Fibroblast of lung (primary cell): ENCODE measurements around the gene CDH4. TPM values are rescaled to one million over a fixed set of nuclear protein-coding genes. Genes with fewer than 3 reads are reported as not detected.

ENCODE experiments used
- DNase-seq, 2 donors: peaks; one replicate each; pipeline versions ENCODE4 v3.0.0 to v3.0.0-alpha.2; 2010; ENCODE audit warnings: low read depth in 2 of 2
- H2AFZ ChIP-seq: 2 replicates; pipeline ENCODE4 v1.5.1; 2012; ENCODE audit warnings: low read length, control low read depth, inconsistent platforms
- H3K27ac ChIP-seq: 2 replicates; pipeline ENCODE4 v1.5.1; 2011; ENCODE audit warnings: low read length, control low read depth; ENCODE audit not compliant: insufficient read depth
- H3K27me3 ChIP-seq: 2 replicates; pipeline ENCODE4 v1.5.1; 2011; ENCODE audit warnings: mild to moderate bottlenecking, low read length; ENCODE audit not compliant: control insufficient read depth, insufficient read depth
- H3K36me3 ChIP-seq: 2 replicates; pipeline ENCODE4 v1.5.1; 2011; ENCODE audit warnings: low read length; ENCODE audit not compliant: control insufficient read depth, insufficient read depth
- H3K4me1 ChIP-seq: 2 replicates; pipeline ENCODE4 v1.5.1; 2011; ENCODE audit warnings: low read length; ENCODE audit not compliant: control insufficient read depth, insufficient read depth; ENCODE audit errors: extremely low read depth
- H3K4me2 ChIP-seq: 2 replicates; pipeline ENCODE4 v1.5.1; 2011; ENCODE audit warnings: low read length, control low read depth; ENCODE audit not compliant: insufficient read depth; ENCODE audit errors: extremely low read depth
- H3K4me3 ChIP-seq, 4 experiments: fragments of 200-600 bp in 1 of 4; sonication (generic) in 1 of 4; replicated peaks in 1 of 4; 2 replicates each; pipeline ENCODE4 v1.5.1; 2011 to 2016; ENCODE audit warnings: low read length in 4 of 4, low read depth in 3 of 4, mild to moderate bottlenecking in 3 of 4, control low read depth in 2 of 4, inconsistent platforms in 1 of 4, mixed read lengths in 1 of 4; ENCODE audit not compliant: insufficient read depth in 1 of 4; ENCODE audit errors: control extremely low read depth in 1 of 4
- H3K79me2 ChIP-seq: 2 replicates; pipeline ENCODE4 v1.5.1; 2012; ENCODE audit warnings: mild to moderate bottlenecking, low read length, inconsistent platforms; ENCODE audit not compliant: control insufficient read depth, insufficient read depth
- H3K9ac ChIP-seq: 2 replicates; pipeline ENCODE4 v1.5.1; 2011; ENCODE audit warnings: mild to moderate bottlenecking, low read length, control low read depth; ENCODE audit not compliant: insufficient read depth
- H3K9me3 ChIP-seq: 2 replicates; pipeline ENCODE4 v1.5.1; 2012; ENCODE audit warnings: low read depth, low read length; ENCODE audit not compliant: control insufficient read depth, insufficient read depth
- H4K20me1 ChIP-seq: 2 replicates; pipeline ENCODE4 v1.5.1; 2011; ENCODE audit warnings: low read length; ENCODE audit not compliant: control insufficient read depth, insufficient read depth; ENCODE audit errors: extremely low read depth
- CTCF ChIP-seq, 2 donors: IDR thresholded peaks in 1 of 2; conservative IDR thresholded peaks in 1 of 2; 1 replicate in 1 of 2; 2 replicates in 1 of 2; pipeline ENCODE4 v1.5.1; 2011 to 2012; ENCODE audit warnings: low read length in 2 of 2, control low read depth in 1 of 2, inconsistent platforms in 1 of 2, low read depth in 1 of 2, mild to moderate bottlenecking in 1 of 2
- EZH2 ChIP-seq: IDR thresholded peaks from 2 replicates; pipeline ENCODE4 v1.5.1; 2012; ENCODE audit warnings: low read length, control low read depth, mild to moderate bottlenecking; ENCODE audit errors: missing control alignments
- polyA plus RNA-seq, 2 donors: library from polyadenylated mRNA; depleted of rRNA in 1 of 2; stranded (reverse) in 1 of 2; unstranded in 1 of 2; fragments of >200 nt; gene quantifications; 2 replicates each; pipeline ENCODE4 v1.2.1, GENCODE V29; 2011 to 2012; ENCODE audit warnings: missing spikeins in 1 of 2
- total RNA-seq: library from RNA; depleted of rRNA; stranded (reverse); fragments of >200 nt; gene quantifications from 2 replicates; pipeline ENCODE4 v1.2.1, GENCODE V29; 2014

Gene CDH4
- total and polyA plus RNA-seq, 2 donors (not counting 1 experiment from before 2014, with no cell fraction given), result 4.8 to 6.8 TPM

GRCh38 chr20:61633004-61633403, 380.9 kb downstream of the CDH4 start:
- DNase-seq, result no peak
- Histone ChIP-seq H3K27me3 (no peaks in the 10 kb centered on the region), H3K4me1 (peaks cover 4% of the 10 kb centered on the region), H3K4me3 (no peak overlapping the region), H3K79me2 (no peaks in the 10 kb centered on the region), H3K9me3 (no peaks in the 10 kb centered on the region), H3K4me2 (no peak overlapping the region), H3K27ac (no peak overlapping the region), H3K36me3 (no peaks in the 10 kb centered on the region), H3K9ac (no peak overlapping the region), H4K20me1 (no peaks in the 10 kb centered on the region), H2AFZ (no peak overlapping the region)
- TF ChIP-seq EZH2 (no peak), CTCF (conservative IDR thresholded peaks at IDR 0.05 in 1 of 2, IDR thresholded peaks at IDR 0.05 in 1 of 2; ENCODE audit: low read depth in 1 of 2, low read length in 2 of 2) (no peak)

DNA sequence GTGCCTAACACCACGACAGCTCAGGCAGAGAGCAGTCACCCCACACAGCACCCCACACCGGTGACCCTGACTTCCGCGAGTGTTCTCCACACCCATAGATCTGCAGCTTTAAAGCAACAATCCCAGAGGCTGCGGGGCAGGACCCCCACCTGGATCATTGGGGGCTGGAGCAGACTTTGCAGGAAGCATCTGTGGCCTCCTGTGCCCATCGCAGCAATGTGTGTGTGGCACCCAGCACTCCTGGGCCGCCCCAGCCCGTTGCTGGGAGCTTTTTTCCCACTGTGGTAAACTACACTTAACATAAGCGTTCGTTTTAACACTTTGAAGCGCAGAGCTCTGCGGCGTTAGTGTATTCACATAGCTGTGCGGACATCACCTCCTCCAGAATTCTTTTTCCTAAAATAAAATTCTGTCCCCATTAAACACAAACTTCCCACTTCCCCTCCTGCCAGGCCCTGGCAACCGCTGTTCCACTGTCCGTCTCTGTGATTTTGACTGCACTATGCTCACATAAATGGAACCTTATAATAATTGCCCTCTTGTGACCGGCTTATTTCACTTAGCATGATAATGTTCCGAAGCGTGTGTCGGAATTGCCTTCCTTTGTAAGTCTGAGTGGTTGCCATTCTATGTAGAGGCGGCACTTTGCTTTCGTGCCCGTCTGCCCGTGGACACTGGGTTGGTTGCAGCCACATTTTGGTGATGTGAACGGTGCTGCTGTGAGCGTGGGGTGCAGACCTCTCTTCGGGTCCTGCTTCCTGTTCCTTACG, 382.5 kb downstream of the CDH4 start:
- Histone ChIP-seq H2AFZ (no peak overlapping the region), H3K4me3 (no peak overlapping the region), H3K9ac (no peak overlapping the region), H3K4me1 (peaks cover 4% of the 10 kb centered on the region), H3K9me3 (no peaks in the 10 kb centered on the region), H3K4me2 (no peak overlapping the region), H3K27ac (no peak overlapping the region), H4K20me1 (no peaks in the 10 kb centered on the region), H3K27me3 (no peaks in the 10 kb centered on the region), H3K79me2 (no peaks in the 10 kb centered on the region), H3K36me3 (no peaks in the 10 kb centered on the region)
- no peak for TF ChIP-seq EZH2
- TF ChIP-seq CTCF (conservative IDR thresholded peaks at IDR 0.05 in 1 of 2, IDR thresholded peaks at IDR 0.05 in 1 of 2; ENCODE audit: low read depth in 1 of 2, low read length in 2 of 2), result no peak
- no peak for DNase-seq

DNA sequence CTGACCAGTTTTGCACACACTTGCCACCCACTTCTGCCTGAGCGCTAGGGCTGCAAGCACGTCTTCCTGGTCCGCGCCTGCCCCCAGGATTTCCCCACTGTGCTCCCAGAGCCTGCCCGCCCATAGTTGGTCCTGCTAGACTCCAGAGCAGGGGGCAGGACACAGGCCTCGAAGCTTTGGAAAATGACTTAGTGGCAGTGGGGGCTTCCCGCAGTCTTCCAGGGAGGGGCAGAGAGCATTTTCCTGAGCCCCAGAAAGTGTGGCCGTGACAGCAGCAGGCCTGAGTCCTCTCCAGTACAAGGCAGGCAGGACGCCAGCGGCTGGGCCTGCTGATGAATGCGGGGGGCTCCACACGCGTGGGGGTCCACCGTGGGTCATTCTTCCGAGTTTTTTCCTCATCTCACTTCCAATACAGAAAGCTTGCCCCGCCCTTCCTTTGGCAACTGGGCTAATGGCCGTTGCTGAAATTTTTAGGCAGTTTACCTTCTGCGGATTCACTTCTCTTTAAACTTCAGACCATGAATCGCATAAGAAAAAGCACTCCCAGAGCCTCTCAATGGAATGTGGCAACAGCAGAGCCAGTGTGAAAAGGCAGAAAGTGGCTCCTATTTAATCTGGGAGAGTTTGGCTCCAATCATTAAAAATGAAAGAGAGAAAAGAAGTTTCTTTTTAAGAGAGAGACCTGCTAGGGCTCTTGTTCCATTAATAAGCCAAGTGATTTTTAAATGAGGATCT, 383.8 kb downstream of the CDH4 start:
- Histone ChIP-seq H4K20me1 (no peaks in the 10 kb centered on the region), H3K9ac (no peak overlapping the region), H3K4me2 (no peak overlapping the region), H3K79me2 (no peaks in the 10 kb centered on the region), H3K9me3 (no peaks in the 10 kb centered on the region), H3K27ac (no peak overlapping the region), H2AFZ (no peak overlapping the region), H3K4me1 (no peaks in the 10 kb centered on the region), H3K4me3 (no peak overlapping the region), H3K36me3 (no peaks in the 10 kb centered on the region), H3K27me3 (no peaks in the 10 kb centered on the region)
- no peak for DNase-seq
- TF ChIP-seq EZH2, result no peak
- no peak for TF ChIP-seq CTCF (conservative IDR thresholded peaks at IDR 0.05 in 1 of 2, IDR thresholded peaks at IDR 0.05 in 1 of 2; ENCODE audit: low read depth in 1 of 2, low read length in 2 of 2)
